HEK293 (cell line): Measurements from ENCODE around the gene HECTD4.
A peak's percentile ranks its signal among the peaks of the same experiment; 100 is the strongest.

Experiments used
- GFI1B ChIP-seq: fragments of 450-650 bp; formaldehyde crosslinking; IDR thresholded peaks from 2 replicates; pipeline ENCODE4 v1.5.1; 2016; ENCODE audit warnings: missing biosample characterization, missing genetic modification characterization
- GLIS2 ChIP-seq: fragments of 450-650 bp; formaldehyde crosslinking; IDR thresholded peaks from 2 replicates; pipeline ENCODE4 v1.5.1; 2016; ENCODE audit warnings: missing biosample characterization, missing genetic modification characterization
- ZBTB8A ChIP-seq: fragments of 450-650 bp; formaldehyde crosslinking; IDR thresholded peaks from 2 replicates; pipeline ENCODE4 v1.5.1; 2016; ENCODE audit warnings: missing biosample characterization, missing genetic modification characterization
- ZFP69B ChIP-seq: fragments of 450-650 bp; formaldehyde crosslinking; IDR thresholded peaks from 2 replicates; pipeline ENCODE4 v1.5.1; 2016; ENCODE audit warnings: missing biosample characterization, missing genetic modification characterization
- ZNF133 ChIP-seq: fragments of 450-650 bp; formaldehyde crosslinking; IDR thresholded peaks from 2 replicates; pipeline ENCODE4 v1.5.1; 2016; ENCODE audit warnings: missing biosample characterization, missing genetic modification characterization
- ZNF223 ChIP-seq: fragments of 450-650 bp; formaldehyde crosslinking; IDR thresholded peaks from 2 replicates; pipeline ENCODE4 v1.5.1; 2016; ENCODE audit warnings: missing biosample characterization, missing genetic modification characterization
- ZNF404 ChIP-seq: fragments of 450-650 bp; formaldehyde crosslinking; IDR thresholded peaks from 2 replicates; pipeline ENCODE4 v1.5.1; 2017; ENCODE audit warnings: missing biosample characterization, missing genetic modification characterization
- ZNF473 ChIP-seq: fragments of 450-650 bp; formaldehyde crosslinking; IDR thresholded peaks from 2 replicates; pipeline ENCODE4 v1.5.1; 2017; ENCODE audit warnings: missing biosample characterization, missing genetic modification characterization
- ZNF561 ChIP-seq: fragments of 450-650 bp; IDR thresholded peaks from 2 replicates; pipeline ENCODE4 v1.5.1; 2018; ENCODE audit warnings: missing biosample characterization, missing genetic modification characterization, borderline replicate concordance
- ZSCAN16 ChIP-seq: fragments of 450-650 bp; formaldehyde crosslinking; IDR thresholded peaks from 2 replicates; pipeline ENCODE4 v1.5.1; 2016; ENCODE audit warnings: missing biosample characterization, missing genetic modification characterization
- TF ChIP-seq, protein P1 (sequence below): fragments of 450-650 bp; formaldehyde crosslinking; IDR thresholded peaks from 2 replicates; pipeline ENCODE4 v1.5.0; 2017; ENCODE audit warnings: missing biosample characterization, missing genetic modification characterization, borderline replicate concordance
- TF ChIP-seq, protein P2 (sequence below): fragments of 450-650 bp; formaldehyde crosslinking; IDR thresholded peaks from 2 replicates; pipeline ENCODE4 v1.5.1; 2016; ENCODE audit warnings: missing biosample characterization, missing genetic modification characterization, borderline replicate concordance
- TF ChIP-seq, protein P3 (sequence below): fragments of 450-650 bp; formaldehyde crosslinking; IDR thresholded peaks from 2 replicates; pipeline ENCODE4 v1.5.1; 2016; ENCODE audit warnings: missing biosample characterization, missing genetic modification characterization
- TF ChIP-seq, protein P4 (sequence below): fragments of 450-650 bp; formaldehyde crosslinking; conservative IDR thresholded peaks from 2 replicates; pipeline ENCODE4 v1.5.1; 2016; ENCODE audit warnings: low read depth, missing biosample characterization, missing genetic modification characterization
- TF ChIP-seq, protein P5 (sequence below): fragments of 450-650 bp; formaldehyde crosslinking; conservative IDR thresholded peaks from 2 replicates; pipeline ENCODE4 v1.5.1; 2016; ENCODE audit warnings: low read depth, missing biosample characterization, missing genetic modification characterization

Gene HECTD4

DNA sequence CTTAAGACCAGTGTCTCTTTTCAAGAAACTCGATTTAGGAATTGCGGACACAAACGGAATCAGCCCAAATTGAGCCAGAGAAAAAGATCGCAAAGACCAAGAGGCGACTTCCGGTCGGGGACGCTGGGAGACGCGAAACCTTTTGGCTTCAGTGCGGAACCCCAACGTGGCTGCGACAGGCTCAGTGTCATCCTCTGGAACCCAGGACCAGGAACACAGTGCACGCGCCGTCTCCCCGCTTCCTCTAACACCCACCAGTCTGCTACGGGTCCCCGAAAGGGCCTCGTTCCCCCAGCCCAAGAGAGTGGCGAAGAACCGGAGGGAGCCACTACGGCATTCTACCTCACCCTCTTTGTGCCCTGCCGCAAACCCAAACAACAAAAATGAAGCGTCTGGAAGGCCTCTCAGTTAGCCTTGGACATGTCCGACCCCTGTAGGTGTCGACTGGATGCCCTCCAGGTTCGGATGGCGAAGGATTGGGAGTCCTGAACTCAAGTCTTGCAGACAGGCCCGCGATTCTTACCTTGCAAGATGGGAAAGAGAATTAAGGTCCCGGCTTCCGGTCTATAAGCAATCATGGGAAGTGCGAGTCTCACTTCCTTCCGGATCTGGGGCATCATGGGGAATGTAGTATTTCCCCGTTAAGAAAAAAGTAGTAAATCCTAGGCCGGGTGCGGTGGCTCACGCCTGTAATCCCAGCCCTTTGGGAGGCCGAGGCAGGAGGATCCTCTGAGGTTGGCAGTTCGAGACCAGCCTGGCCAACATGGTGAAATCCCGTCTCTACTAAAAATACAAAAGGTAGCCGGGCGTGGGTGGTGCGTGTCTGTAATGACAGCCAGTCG, 27.1 kb upstream of the HECTD4 start, which contains the start of gene RPL6 (continued):
- TF ChIP-seq ZFP69B: peak; percentile 52; the same call in 1 of the 2 replicates
- peak; percentile 86 for TF ChIP-seq ZBTB8A (tag by site-specific recombination)
- TF ChIP-seq, protein P1, sequence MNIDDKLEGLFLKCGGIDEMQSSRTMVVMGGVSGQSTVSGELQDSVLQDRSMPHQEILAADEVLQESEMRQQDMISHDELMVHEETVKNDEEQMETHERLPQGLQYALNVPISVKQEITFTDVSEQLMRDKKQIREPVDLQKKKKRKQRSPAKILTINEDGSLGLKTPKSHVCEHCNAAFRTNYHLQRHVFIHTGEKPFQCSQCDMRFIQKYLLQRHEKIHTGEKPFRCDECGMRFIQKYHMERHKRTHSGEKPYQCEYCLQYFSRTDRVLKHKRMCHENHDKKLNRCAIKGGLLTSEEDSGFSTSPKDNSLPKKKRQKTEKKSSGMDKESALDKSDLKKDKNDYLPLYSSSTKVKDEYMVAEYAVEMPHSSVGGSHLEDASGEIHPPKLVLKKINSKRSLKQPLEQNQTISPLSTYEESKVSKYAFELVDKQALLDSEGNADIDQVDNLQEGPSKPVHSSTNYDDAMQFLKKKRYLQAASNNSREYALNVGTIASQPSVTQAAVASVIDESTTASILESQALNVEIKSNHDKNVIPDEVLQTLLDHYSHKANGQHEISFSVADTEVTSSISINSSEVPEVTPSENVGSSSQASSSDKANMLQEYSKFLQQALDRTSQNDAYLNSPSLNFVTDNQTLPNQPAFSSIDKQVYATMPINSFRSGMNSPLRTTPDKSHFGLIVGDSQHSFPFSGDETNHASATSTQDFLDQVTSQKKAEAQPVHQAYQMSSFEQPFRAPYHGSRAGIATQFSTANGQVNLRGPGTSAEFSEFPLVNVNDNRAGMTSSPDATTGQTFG: no peak
- TF ChIP-seq, protein P2, sequence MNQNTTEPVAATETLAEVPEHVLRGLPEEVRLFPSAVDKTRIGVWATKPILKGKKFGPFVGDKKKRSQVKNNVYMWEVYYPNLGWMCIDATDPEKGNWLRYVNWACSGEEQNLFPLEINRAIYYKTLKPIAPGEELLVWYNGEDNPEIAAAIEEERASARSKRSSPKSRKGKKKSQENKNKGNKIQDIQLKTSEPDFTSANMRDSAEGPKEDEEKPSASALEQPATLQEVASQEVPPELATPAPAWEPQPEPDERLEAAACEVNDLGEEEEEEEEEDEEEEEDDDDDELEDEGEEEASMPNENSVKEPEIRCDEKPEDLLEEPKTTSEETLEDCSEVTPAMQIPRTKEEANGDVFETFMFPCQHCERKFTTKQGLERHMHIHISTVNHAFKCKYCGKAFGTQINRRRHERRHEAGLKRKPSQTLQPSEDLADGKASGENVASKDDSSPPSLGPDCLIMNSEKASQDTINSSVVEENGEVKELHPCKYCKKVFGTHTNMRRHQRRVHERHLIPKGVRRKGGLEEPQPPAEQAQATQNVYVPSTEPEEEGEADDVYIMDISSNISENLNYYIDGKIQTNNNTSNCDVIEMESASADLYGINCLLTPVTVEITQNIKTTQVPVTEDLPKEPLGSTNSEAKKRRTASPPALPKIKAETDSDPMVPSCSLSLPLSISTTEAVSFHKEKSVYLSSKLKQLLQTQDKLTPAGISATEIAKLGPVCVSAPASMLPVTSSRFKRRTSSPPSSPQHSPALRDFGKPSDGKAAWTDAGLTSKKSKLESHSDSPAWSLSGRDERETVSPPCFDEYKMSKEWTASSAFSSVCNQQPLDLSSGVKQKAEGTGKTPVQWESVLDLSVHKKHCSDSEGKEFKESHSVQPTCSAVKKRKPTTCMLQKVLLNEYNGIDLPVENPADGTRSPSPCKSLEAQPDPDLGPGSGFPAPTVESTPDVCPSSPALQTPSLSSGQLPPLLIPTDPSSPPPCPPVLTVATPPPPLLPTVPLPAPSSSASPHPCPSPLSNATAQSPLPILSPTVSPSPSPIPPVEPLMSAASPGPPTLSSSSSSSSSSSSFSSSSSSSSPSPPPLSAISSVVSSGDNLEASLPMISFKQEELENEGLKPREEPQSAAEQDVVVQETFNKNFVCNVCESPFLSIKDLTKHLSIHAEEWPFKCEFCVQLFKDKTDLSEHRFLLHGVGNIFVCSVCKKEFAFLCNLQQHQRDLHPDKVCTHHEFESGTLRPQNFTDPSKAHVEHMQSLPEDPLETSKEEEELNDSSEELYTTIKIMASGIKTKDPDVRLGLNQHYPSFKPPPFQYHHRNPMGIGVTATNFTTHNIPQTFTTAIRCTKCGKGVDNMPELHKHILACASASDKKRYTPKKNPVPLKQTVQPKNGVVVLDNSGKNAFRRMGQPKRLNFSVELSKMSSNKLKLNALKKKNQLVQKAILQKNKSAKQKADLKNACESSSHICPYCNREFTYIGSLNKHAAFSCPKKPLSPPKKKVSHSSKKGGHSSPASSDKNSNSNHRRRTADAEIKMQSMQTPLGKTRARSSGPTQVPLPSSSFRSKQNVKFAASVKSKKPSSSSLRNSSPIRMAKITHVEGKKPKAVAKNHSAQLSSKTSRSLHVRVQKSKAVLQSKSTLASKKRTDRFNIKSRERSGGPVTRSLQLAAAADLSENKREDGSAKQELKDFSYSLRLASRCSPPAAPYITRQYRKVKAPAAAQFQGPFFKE (tag by site-specific recombination): no peak
- no peak for TF ChIP-seq GLIS2 (tag by site-specific recombination)
- TF ChIP-seq ZNF473: no peak
- TF ChIP-seq, protein P3, sequence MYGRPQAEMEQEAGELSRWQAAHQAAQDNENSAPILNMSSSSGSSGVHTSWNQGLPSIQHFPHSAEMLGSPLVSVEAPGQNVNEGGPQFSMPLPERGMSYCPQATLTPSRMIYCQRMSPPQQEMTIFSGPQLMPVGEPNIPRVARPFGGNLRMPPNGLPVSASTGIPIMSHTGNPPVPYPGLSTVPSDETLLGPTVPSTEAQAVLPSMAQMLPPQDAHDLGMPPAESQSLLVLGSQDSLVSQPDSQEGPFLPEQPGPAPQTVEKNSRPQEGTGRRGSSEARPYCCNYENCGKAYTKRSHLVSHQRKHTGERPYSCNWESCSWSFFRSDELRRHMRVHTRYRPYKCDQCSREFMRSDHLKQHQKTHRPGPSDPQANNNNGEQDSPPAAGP: peak; percentile 59; the same call in 1 of the 2 replicates
- TF ChIP-seq ZNF223: no peak
- TF ChIP-seq GFI1B (tag by site-specific recombination): peak; percentile 6; the same call in 1 of the 2 replicates
- TF ChIP-seq ZNF404 (tag by site-specific recombination): no peak
- TF ChIP-seq, protein P4, sequence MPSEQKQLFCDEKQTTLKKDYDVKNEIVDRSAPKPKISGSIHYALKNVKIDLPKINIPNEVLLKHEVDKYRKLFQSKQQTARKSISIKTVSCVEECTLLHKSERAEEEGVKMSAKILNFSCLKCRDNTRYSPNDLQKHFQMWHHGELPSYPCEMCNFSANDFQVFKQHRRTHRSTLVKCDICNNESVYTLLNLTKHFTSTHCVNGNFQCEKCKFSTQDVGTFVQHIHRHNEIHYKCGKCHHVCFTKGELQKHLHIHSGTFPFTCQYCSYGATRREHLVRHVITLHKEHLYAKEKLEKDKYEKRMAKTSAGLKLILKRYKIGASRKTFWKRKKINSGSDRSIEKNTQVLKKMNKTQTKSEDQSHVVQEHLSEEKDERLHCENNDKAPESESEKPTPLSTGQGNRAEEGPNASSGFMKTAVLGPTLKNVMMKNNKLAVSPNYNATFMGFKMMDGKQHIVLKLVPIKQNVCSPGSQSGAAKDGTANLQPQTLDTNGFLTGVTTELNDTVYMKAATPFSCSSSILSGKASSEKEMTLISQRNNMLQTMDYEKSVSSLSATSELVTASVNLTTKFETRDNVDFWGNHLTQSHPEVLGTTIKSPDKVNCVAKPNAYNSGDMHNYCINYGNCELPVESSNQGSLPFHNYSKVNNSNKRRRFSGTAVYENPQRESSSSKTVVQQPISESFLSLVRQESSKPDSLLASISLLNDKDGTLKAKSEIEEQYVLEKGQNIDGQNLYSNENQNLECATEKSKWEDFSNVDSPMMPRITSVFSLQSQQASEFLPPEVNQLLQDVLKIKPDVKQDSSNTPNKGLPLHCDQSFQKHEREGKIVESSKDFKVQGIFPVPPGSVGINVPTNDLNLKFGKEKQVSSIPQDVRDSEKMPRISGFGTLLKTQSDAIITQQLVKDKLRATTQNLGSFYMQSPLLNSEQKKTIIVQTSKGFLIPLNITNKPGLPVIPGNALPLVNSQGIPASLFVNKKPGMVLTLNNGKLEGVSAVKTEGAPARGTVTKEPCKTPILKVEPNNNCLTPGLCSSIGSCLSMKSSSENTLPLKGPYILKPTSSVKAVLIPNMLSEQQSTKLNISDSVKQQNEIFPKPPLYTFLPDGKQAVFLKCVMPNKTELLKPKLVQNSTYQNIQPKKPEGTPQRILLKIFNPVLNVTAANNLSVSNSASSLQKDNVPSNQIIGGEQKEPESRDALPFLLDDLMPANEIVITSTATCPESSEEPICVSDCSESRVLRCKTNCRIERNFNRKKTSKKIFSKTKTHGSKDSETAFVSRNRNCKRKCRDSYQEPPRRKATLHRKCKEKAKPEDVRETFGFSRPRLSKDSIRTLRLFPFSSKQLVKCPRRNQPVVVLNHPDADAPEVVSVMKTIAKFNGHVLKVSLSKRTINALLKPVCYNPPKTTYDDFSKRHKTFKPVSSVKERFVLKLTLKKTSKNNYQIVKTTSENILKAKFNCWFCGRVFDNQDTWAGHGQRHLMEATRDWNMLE (tag by site-specific recombination): peak; percentile 83
- peak; percentile 92; the same call in 1 of the 2 replicates for TF ChIP-seq ZNF561 (tag by site-specific recombination)
- TF ChIP-seq, protein P5, sequence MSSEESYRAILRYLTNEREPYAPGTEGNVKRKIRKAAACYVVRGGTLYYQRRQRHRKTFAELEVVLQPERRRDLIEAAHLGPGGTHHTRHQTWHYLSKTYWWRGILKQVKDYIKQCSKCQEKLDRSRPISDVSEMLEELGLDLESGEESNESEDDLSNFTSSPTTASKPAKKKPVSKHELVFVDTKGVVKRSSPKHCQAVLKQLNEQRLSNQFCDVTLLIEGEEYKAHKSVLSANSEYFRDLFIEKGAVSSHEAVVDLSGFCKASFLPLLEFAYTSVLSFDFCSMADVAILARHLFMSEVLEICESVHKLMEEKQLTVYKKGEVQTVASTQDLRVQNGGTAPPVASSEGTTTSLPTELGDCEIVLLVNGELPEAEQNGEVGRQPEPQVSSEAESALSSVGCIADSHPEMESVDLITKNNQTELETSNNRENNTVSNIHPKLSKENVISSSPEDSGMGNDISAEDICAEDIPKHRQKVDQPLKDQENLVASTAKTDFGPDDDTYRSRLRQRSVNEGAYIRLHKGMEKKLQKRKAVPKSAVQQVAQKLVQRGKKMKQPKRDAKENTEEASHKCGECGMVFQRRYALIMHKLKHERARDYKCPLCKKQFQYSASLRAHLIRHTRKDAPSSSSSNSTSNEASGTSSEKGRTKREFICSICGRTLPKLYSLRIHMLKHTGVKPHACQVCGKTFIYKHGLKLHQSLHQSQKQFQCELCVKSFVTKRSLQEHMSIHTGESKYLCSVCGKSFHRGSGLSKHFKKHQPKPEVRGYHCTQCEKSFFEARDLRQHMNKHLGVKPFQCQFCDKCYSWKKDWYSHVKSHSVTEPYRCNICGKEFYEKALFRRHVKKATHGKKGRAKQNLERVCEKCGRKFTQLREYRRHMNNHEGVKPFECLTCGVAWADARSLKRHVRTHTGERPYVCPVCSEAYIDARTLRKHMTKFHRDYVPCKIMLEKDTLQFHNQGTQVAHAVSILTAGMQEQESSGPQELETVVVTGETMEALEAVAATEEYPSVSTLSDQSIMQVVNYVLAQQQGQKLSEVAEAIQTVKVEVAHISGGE: peak; percentile 94
- no peak for TF ChIP-seq ZNF133
- TF ChIP-seq ZSCAN16 (tag by site-specific recombination): no peak
